ENCODE data around the gene PARP2. TPM values are rescaled to one million over a fixed set of nuclear protein-coding genes. Genes with fewer than 3 reads are reported as not detected.

PARP2 gene
- total and polyA plus RNA-seq, 2 experiments from 2014 or later = 27.0 to 61.1 TPM

DNA sequence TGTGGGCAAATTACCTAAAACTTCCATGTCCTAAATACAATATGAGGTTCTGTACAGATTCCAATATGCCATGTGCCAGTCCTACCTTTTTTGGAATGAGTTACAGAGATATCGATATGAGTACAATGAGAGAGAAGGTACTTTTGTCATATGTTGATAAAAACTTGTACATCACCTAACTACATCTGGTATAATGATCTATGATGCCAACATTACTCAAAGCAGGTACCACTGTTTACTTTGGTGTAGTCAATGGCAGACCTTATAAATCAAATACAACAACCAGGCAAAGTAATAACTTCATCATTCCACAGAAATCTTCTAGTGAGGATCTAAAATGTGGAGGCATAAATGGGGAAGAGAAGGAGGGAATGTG, 57.1 kb downstream of the PARP2 start:
- H3K4me1 ChIP-seq (ENCODE audit: low read depth) = no peaks in the 10 kb centered on the region
- H3K9me3 ChIP-seq (ENCODE audit: low read depth) = no peaks in the 10 kb centered on the region
- H3K36me3 ChIP-seq = peaks cover 20% of the 10 kb centered on the region
- H3K27ac ChIP-seq = no peak overlapping the region
- no peaks in the 10 kb centered on the region for H3K27me3 ChIP-seq
- DNase-seq (ENCODE audit: low read depth in 1 of 2, low spot score in 1 of 2) = no peak
- H3K4me3 ChIP-seq = no peak overlapping the region
- TF ChIP-seq, protein P1, sequence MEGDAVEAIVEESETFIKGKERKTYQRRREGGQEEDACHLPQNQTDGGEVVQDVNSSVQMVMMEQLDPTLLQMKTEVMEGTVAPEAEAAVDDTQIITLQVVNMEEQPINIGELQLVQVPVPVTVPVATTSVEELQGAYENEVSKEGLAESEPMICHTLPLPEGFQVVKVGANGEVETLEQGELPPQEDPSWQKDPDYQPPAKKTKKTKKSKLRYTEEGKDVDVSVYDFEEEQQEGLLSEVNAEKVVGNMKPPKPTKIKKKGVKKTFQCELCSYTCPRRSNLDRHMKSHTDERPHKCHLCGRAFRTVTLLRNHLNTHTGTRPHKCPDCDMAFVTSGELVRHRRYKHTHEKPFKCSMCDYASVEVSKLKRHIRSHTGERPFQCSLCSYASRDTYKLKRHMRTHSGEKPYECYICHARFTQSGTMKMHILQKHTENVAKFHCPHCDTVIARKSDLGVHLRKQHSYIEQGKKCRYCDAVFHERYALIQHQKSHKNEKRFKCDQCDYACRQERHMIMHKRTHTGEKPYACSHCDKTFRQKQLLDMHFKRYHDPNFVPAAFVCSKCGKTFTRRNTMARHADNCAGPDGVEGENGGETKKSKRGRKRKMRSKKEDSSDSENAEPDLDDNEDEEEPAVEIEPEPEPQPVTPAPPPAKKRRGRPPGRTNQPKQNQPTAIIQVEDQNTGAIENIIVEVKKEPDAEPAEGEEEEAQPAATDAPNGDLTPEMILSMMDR (IDR thresholded peaks at IDR 0.05; ENCODE audit: low read depth, low read length) = no peak

DNA sequence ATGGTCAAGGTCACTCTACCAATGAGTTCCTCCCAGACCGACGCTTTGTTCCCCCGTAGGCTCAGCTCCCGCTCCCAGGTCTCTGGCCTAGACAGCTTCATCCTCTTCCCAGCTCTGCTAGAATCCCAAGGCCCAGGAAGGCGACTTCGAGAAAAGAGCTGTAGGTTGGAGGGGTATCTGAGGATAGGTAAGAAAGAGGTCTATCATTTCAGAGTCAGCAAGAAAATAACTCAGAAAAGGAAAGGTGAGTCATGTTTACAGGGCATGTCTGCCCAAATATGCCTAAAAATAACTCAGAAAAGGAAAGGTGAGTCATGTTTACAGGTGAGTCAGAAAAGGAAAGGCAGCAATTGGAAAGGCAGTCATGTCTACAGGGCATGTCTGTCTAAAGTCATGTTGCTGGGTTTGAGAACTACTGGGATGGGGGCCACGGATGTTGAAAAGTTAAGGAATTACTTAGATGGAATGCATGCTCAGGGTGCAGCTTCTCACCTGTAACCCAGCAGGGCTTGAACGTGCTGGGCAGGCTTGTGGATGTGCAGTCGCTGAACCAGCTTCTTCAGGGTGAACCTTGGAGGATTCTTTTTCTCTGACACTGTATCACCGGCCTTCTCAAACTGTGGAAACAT, 57.6 kb downstream of the PARP2 start:
- DNase-seq (ENCODE audit: low read depth in 1 of 2, low spot score in 1 of 2) = no peak
- TF ChIP-seq, protein P1 (IDR thresholded peaks at IDR 0.05; ENCODE audit: low read depth, low read length) = no peak
- peaks cover 17% of the 10 kb centered on the region for H3K36me3 ChIP-seq
- no peak overlapping the region for H3K4me3 ChIP-seq
- H3K27ac ChIP-seq = no peak overlapping the region
- no peaks in the 10 kb centered on the region for H3K27me3 ChIP-seq
- H3K9me3 ChIP-seq (ENCODE audit: low read depth) = no peaks in the 10 kb centered on the region
- H3K4me1 ChIP-seq (ENCODE audit: low read depth) = no peaks in the 10 kb centered on the region

- no peaks in the 10 kb centered on the region for H3K4me1 ChIP-seq (ENCODE audit: low read depth)
- TF ChIP-seq, protein P1 (IDR thresholded peaks at IDR 0.05; ENCODE audit: low read depth, low read length) = no peak
Observed at GRCh38 chr14:20403521-20403920, 60.1 kb downstream of the PARP2 start.

More at GRCh38 chr14:20403521-20403920, 60.1 kb downstream of the PARP2 start:
- H3K36me3 ChIP-seq = peaks cover 30% of the 10 kb centered on the region
- DNase-seq (ENCODE audit: low read depth in 1 of 2, low spot score in 1 of 2) = no peak
- no peaks in the 10 kb centered on the region for H3K9me3 ChIP-seq (ENCODE audit: low read depth)
- no peaks in the 10 kb centered on the region for H3K27me3 ChIP-seq
- no peak overlapping the region for H3K27ac ChIP-seq
- H3K4me3 ChIP-seq = no peak overlapping the region

Other genes starting within 250 kb of the PARP2 start
- not detected in 2 replicates for gene OR4K17, start 232.9 kb upstream of the PARP2 start, total RNA-seq
- gene OR4K17, start 232.9 kb upstream of the PARP2 start, polyA plus RNA-seq = not detected in 2 replicates
- gene OR4N5, start 204.8 kb upstream of the PARP2 start, total RNA-seq = not detected in 2 replicates
- not detected in 2 replicates for gene OR4N5, start 204.8 kb upstream of the PARP2 start, polyA plus RNA-seq
- not detected in 2 replicates for gene OR11G2, start 152.7 kb upstream of the PARP2 start, total RNA-seq
- gene OR11G2, start 152.7 kb upstream of the PARP2 start, polyA plus RNA-seq = not detected in 2 replicates
- gene OR11H6, start 119.9 kb upstream of the PARP2 start, total RNA-seq = not detected in 2 replicates
- gene OR11H6, start 119.9 kb upstream of the PARP2 start, polyA plus RNA-seq = not detected in 2 replicates
- gene OR11H7, start 114.7 kb upstream of the PARP2 start, total RNA-seq = not detected in 2 replicates
- gene OR11H7, start 114.7 kb upstream of the PARP2 start, polyA plus RNA-seq = not detected in 2 replicates
- not detected in 2 replicates for gene OR11H4, start 104.3 kb upstream of the PARP2 start, total RNA-seq
- not detected in 2 replicates for gene OR11H4, start 104.3 kb upstream of the PARP2 start, polyA plus RNA-seq
- gene TTC5, start 37.7 kb upstream of the PARP2 start, total RNA-seq = 10.6 and 13.9 TPM in 2 replicates
- gene TTC5, start 37.7 kb upstream of the PARP2 start, polyA plus RNA-seq = 19.4 and 25.9 TPM in 2 replicates
- 152 and 161 TPM in 2 replicates for gene CCNB1IP1, start 10.4 kb upstream of the PARP2 start, total RNA-seq
- gene CCNB1IP1, start 10.4 kb upstream of the PARP2 start, polyA plus RNA-seq = 63.7 and 76.9 TPM in 2 replicates
- 8.2 and 8.5 TPM in 2 replicates for gene TEP1, start 69.9 kb downstream of the PARP2 start, total RNA-seq
- 4.3 and 5.1 TPM in 2 replicates for gene TEP1, start 69.9 kb downstream of the PARP2 start, polyA plus RNA-seq
- 0.18 TPM in 1 of 2 replicates, not detected in the other for gene KLHL33, start 92.5 kb downstream of the PARP2 start, total RNA-seq
- 0.04 TPM in 1 of 2 replicates, not detected in the other for gene KLHL33, start 92.5 kb downstream of the PARP2 start, polyA plus RNA-seq
- 47.9 and 82.0 TPM in 2 replicates for gene OSGEP, start 111.2 kb downstream of the PARP2 start, total RNA-seq
- gene OSGEP, start 111.2 kb downstream of the PARP2 start, polyA plus RNA-seq = 42.7 and 51.7 TPM in 2 replicates
- gene APEX1, start 111.6 kb downstream of the PARP2 start, total RNA-seq = 111 and 358 TPM in 2 replicates
- 176 and 185 TPM in 2 replicates for gene APEX1, start 111.6 kb downstream of the PARP2 start, polyA plus RNA-seq
- 17.6 and 23.1 TPM in 2 replicates for gene PIP4P1, start 117.8 kb downstream of the PARP2 start, total RNA-seq
- gene PIP4P1, start 117.8 kb downstream of the PARP2 start, polyA plus RNA-seq = 49.4 and 60.1 TPM in 2 replicates
- 15.6 and 20.7 TPM in 2 replicates for gene PNP, start 125.8 kb downstream of the PARP2 start, total RNA-seq
- 15.7 and 22.2 TPM in 2 replicates for gene PNP, start 125.8 kb downstream of the PARP2 start, polyA plus RNA-seq
- not detected in 2 replicates for gene RNASE10, start 161.9 kb downstream of the PARP2 start, total RNA-seq
- gene RNASE10, start 161.9 kb downstream of the PARP2 start, polyA plus RNA-seq = 0.81 and 0.99 TPM in 2 replicates
- not detected in 2 replicates for gene RNASE9, start 217.4 kb downstream of the PARP2 start, total RNA-seq
- not detected in 2 replicates for gene RNASE9, start 217.4 kb downstream of the PARP2 start, polyA plus RNA-seq
- gene RNASE11, start 244.4 kb downstream of the PARP2 start, total RNA-seq = not detected in 2 replicates
- gene RNASE11, start 244.4 kb downstream of the PARP2 start, polyA plus RNA-seq = not detected in 2 replicates
- not detected in 2 replicates for gene RNASE12, start 247.7 kb downstream of the PARP2 start, total RNA-seq
- gene RNASE12, start 247.7 kb downstream of the PARP2 start, polyA plus RNA-seq = not detected in 2 replicates

Data from cardiac muscle cell (in vitro differentiated cells and primary cell).